ENCODE results near the gene FKBP10. TPM values are rescaled to one million over a fixed set of nuclear protein-coding genes. Genes with fewer than 3 reads are reported as not detected.

The FKBP10 gene
- total and polyA plus RNA-seq, 9 of the 15 experiments (the other 6 are each of a cell fraction or from before 2014, with no cell fraction given) = 0.03 to 3.0 (median 1.4) TPM; not detected in 1

GRCh38 chr17:41785091-41785858 is 27.5 kb upstream of the FKBP10 start (continued):
- no peak for TF ChIP-seq MGA (IDR thresholded peaks at IDR 0.05)
- TF ChIP-seq PKNOX1 (IDR thresholded peaks at IDR 0.05) = peak; percentile 18; the same call in 1 of the 2 replicates
- TF ChIP-seq MAFK (IDR thresholded peaks at IDR 0.05; ENCODE audit: low read length) = no peak
- peak in 1 of 2 experiments; percentile 30; a peak in 1 of 4 replicates for TF ChIP-seq ARNT (IDR thresholded peaks at IDR 0.05)
- no peak for TF ChIP-seq ZFP1 (CRISPR knock-in tag; IDR thresholded peaks at IDR 0.05)
- no peak for TF ChIP-seq GTF2B (IDR thresholded peaks at IDR 0.05; ENCODE audit: extremely low read depth, insufficient read length)
- TF ChIP-seq CBX8 (IDR thresholded peaks at IDR 0.05; ENCODE audit: borderline replicate concordance, extremely low read depth, low read depth, low read length, poor library complexity, severe bottlenecking) = no peak
- peak; percentile 81 for TF ChIP-seq TEAD4 (IDR thresholded peaks at IDR 0.05; ENCODE audit: low read length)
- no peak for TF ChIP-seq TEAD4 (CRISPR knock-in tag; IDR thresholded peaks at IDR 0.05; ENCODE audit: borderline replicate concordance)
- TF ChIP-seq HMBOX1 (IDR thresholded peaks at IDR 0.05) = peak; percentile 67
- no peak for TF ChIP-seq ZNF354B (CRISPR knock-in tag; IDR thresholded peaks at IDR 0.05)
- no peak for TF ChIP-seq RBFOX2 (IDR thresholded peaks at IDR 0.05; ENCODE audit: low read depth, low read length)

Data from K562 (cell line).